Endothelial cell of umbilical vein (primary cell): Measurements from ENCODE around the gene MRPS27. TPM values are rescaled to one million over a fixed set of nuclear protein-coding genes. Genes with fewer than 3 reads are reported as not detected.

Source experiments
- BruUV-seq: library from RNA; stranded (reverse); fragments of 400-500 nt; replicated peaks from 2 replicates; lab custom pipeline; 2021; lab: Mats Ljungman, UMichigan
- CTCF ChIA-PET: fragments of 300-600, 350-600 bp; sonication (Branson Sonifier 250); formaldehyde crosslinking; loops from one replicate; lab custom pipeline; 2021; ENCODE audit warnings: antibody characterized with exemption, inconsistent platforms; lab: Charles Lee
- POLR2A ChIA-PET: fragments of 300-600, 350-600 bp; sonication (Branson Sonifier 250); formaldehyde crosslinking; loops from one replicate; lab custom pipeline; 2021; ENCODE audit warnings: antibody characterized with exemption, inconsistent platforms; lab: Charles Lee
- DNase-seq: peaks from one replicate; pipeline ENCODE4 v3.0.0-alpha.2; 2011; ENCODE audit warnings: low read depth, low spot score
- FAIRE-seq: peaks from 2 replicates; lab custom pipeline; 2011; peaks lifted over from hg19 to GRCh38; lab: Jason Lieb, UNC
- H2AFZ ChIP-seq: 2 replicates; pipeline ENCODE4 v1.6.0; 2012; ENCODE audit warnings: low read depth, low read length, control low read depth, inconsistent platforms
- H3K27ac ChIP-seq: 2 replicates; pipeline ENCODE4 v1.5.1; 2011; ENCODE audit warnings: low read depth, mild to moderate bottlenecking, control low read depth, low read length, moderate library complexity; ENCODE audit not compliant: insufficient read depth
- H3K27me3 ChIP-seq, 2 experiments: 2 replicates each; pipeline versions ENCODE4 v1.6.0 to v1.6.1; 2011; ENCODE audit warnings: low read length in 2 of 2, mixed read lengths in 1 of 2; ENCODE audit not compliant: control insufficient read depth in 2 of 2, insufficient read depth in 2 of 2
- H3K36me3 ChIP-seq, 2 experiments: 2 replicates in 1 of 2; 3 replicates in 1 of 2; pipeline ENCODE4 v1.5.1; 2011; ENCODE audit warnings: low read length in 2 of 2, mild to moderate bottlenecking in 1 of 2, moderate library complexity in 1 of 2; ENCODE audit not compliant: control insufficient read depth in 2 of 2, insufficient read depth in 2 of 2; ENCODE audit errors: extremely low read depth in 1 of 2
- H3K4me1 ChIP-seq: 3 replicates; pipeline ENCODE4 v1.5.1; 2011; ENCODE audit warnings: mild to moderate bottlenecking, low read length; ENCODE audit not compliant: control insufficient read depth, insufficient read depth; ENCODE audit errors: extremely low read depth
- H3K4me2 ChIP-seq: 2 replicates; pipeline ENCODE4 v1.6.1; 2011; ENCODE audit warnings: low read length, control low read depth, mixed read lengths; ENCODE audit not compliant: insufficient read depth
- H3K4me3 ChIP-seq, 3 experiments: fragments of 200-600 bp in 1 of 3; sonication (generic), shearing (Covaris generic) in 1 of 3; replicated peaks in 1 of 3; 2 replicates each; pipeline ENCODE4 v1.5.1; 2011 to 2016; ENCODE audit warnings: control low read depth in 3 of 3, low read length in 3 of 3, mild to moderate bottlenecking in 2 of 3, inconsistent platforms in 1 of 3, low read depth in 1 of 3, moderate library complexity in 1 of 3; ENCODE audit not compliant: insufficient read depth in 1 of 3
- H3K79me2 ChIP-seq: 2 replicates; pipeline ENCODE4 v1.6.0; 2012; ENCODE audit warnings: low read length, inconsistent platforms; ENCODE audit not compliant: control insufficient read depth, insufficient read depth
- H3K9ac ChIP-seq: replicated peaks from 2 replicates; pipeline ENCODE3; 2011; ENCODE audit warnings: low read length, control low read depth; ENCODE audit not compliant: insufficient read depth; ENCODE audit errors: extremely low read depth
- H3K9me1 ChIP-seq: replicated peaks from 3 replicates; pipeline ENCODE4 v1.6.0; 2011; ENCODE audit warnings: mild to moderate bottlenecking, low read length; ENCODE audit not compliant: control insufficient read depth, insufficient read depth; ENCODE audit errors: extremely low read depth
- H3K9me3 ChIP-seq: replicated peaks from 2 replicates; pipeline ENCODE4 v1.5.1; 2012; ENCODE audit warnings: low read length, inconsistent platforms; ENCODE audit not compliant: control insufficient read depth, insufficient read depth
- H4K20me1 ChIP-seq: replicated peaks from 2 replicates; pipeline ENCODE3; 2011; ENCODE audit warnings: mild to moderate bottlenecking, low read length; ENCODE audit not compliant: control insufficient read depth, insufficient read depth; ENCODE audit errors: extremely low read depth
- CTCF ChIP-seq, 2 donors: IDR thresholded peaks; 1 replicate in 1 of 2; 2 replicates in 1 of 2; pipeline ENCODE4 v1.5.1; 2011; ENCODE audit warnings: low read length in 2 of 2, mild to moderate bottlenecking in 2 of 2, moderate library complexity in 2 of 2, control low read depth in 1 of 2, inconsistent platforms in 1 of 2, low read depth in 1 of 2; ENCODE audit not compliant: insufficient read depth in 1 of 2; ENCODE audit errors: extremely low read depth in 1 of 2
- EZH2 ChIP-seq: IDR thresholded peaks from 2 replicates; pipeline ENCODE4 v1.6.1; 2012; ENCODE audit warnings: borderline replicate concordance, low read depth, mild to moderate bottlenecking, moderate library complexity, low read length, inconsistent platforms; ENCODE audit not compliant: severe bottlenecking
- FOS ChIP-seq: IDR thresholded peaks from 2 replicates; pipeline ENCODE4 v1.6.1; 2011; ENCODE audit warnings: mild to moderate bottlenecking, low read length, moderate library complexity, borderline replicate concordance; ENCODE audit not compliant: insufficient read depth
- GATA2 ChIP-seq: IDR thresholded peaks from 2 replicates; pipeline ENCODE4 v1.7.0; 2011; ENCODE audit warnings: low read depth, mild to moderate bottlenecking, moderate library complexity, mixed read lengths, low read length; ENCODE audit not compliant: insufficient read length, insufficient read depth
- JUN ChIP-seq: IDR thresholded peaks from 2 replicates; pipeline ENCODE4 v1.6.1; 2011; ENCODE audit warnings: borderline replicate concordance, low read depth; ENCODE audit not compliant: insufficient read length, insufficient read depth
- MAX ChIP-seq: IDR thresholded peaks from 2 replicates; pipeline ENCODE4 v1.6.1; 2011; ENCODE audit not compliant: insufficient read depth, insufficient read length
- MYC ChIP-seq: IDR thresholded peaks from one replicate; pipeline ENCODE4 v1.6.1; 2011; ENCODE audit warnings: mild to moderate bottlenecking, low read depth, low read length
- POLR2A ChIP-seq: IDR thresholded peaks from 2 replicates; pipeline ENCODE4 v1.6.1; 2012; ENCODE audit warnings: low read depth, mild to moderate bottlenecking, control low read depth, low read length
- POLR2AphosphoS5 ChIP-seq: IDR thresholded peaks from 2 replicates; pipeline ENCODE4 v1.6.1; 2012; ENCODE audit warnings: low read depth, mild to moderate bottlenecking, control low read depth, low read length, moderate library complexity; ENCODE audit not compliant: insufficient read depth
- dilution Hi-C: fragments of 300-500 bp; cut with MboI; formaldehyde crosslinking; loops from one replicate; pipeline ENCODE4 v1.15.0; 2019; ENCODE audit warnings: low sequenced_read_pairs; ENCODE audit not compliant: extremely low pct_ligation_motif_present
- intact Hi-C: fragments of 100-400 bp; cut with micrococcal nuclease; formaldehyde crosslinking; loops from one replicate; pipeline ENCODE4 v1.10.0; 2022
- polyA plus RNA-seq, 4 experiments: library from polyadenylated mRNA; depleted of rRNA in 3 of 4; stranded (reverse) in 3 of 4; unstranded in 1 of 4; fragments of >200 nt; gene quantifications; 2 replicates each; pipeline versions ENCODE4 v1.2.1 to v1.2.3, GENCODE V29; 2011 to 2012; ENCODE audit warnings: missing spikeins in 1 of 4
- total RNA-seq: library from RNA; stranded (reverse); gene quantifications from 2 replicates; pipeline ENCODE4 v1.2.3, GENCODE V29; 2021

Gene MRPS27
- total and polyA plus RNA-seq, 2 donors (not counting 3 experiments of a cell fraction or from before 2014, with no cell fraction given) = 56.0 to 67.1 TPM

- dilution Hi-C loops = no loop called here
Measured at GRCh38 chr5:72248410-72248981, 71.5 kb downstream of the MRPS27 start.

GRCh38 chr5:72246954-72247442, 73.0 kb downstream of the MRPS27 start:
- DNase-seq (peak; percentile 93), FAIRE-seq (peak; percentile 87)
- dilution Hi-C loops = no loop called here
- peak overlapping the region; percentile 88 for H3K27ac ChIP-seq
- POLR2A ChIA-PET = interaction anchor here (0.8 kb wide), 1 partner anchor 13 kb away, joined by 3 read pairs; no protein-coding TSS in a partner anchor
- H4K20me1 ChIP-seq = no peaks in the 10 kb centered on the region
- peak overlapping the region in 1 of 3 experiments; percentile 13 for H3K4me3 ChIP-seq
- H3K36me3 ChIP-seq = no peaks in the 10 kb centered on the region
- H3K9ac ChIP-seq = peak overlapping the region; percentile 56
- H3K4me2 ChIP-seq = peak overlapping the region; percentile 74
- intact Hi-C loops = loop anchor here (1.0 to 10.0 kb wide), 6 partner anchors 8 to 598 kb away; partner anchors contain the start of gene MAP1B
- BruUV-seq = no TSS peak
- peaks cover 64% of the 10 kb centered on the region for H3K4me1 ChIP-seq
- CTCF ChIA-PET = interaction anchor here (0.9 to 3.7 kb wide), 9 partner anchors 9 to 113 kb away, joined by 3 to 29 read pairs (median 7); no protein-coding TSS in a partner anchor
- no peaks in the 10 kb centered on the region for H3K9me3 ChIP-seq
- H3K79me2 ChIP-seq = peaks cover 18% of the 10 kb centered on the region
- H2AFZ ChIP-seq = no peak overlapping the region
- no peak for TF ChIP-seq CTCF (IDR thresholded peaks at IDR 0.05; ENCODE audit: extremely low read depth in 1 of 2, insufficient read depth in 1 of 2, low read depth in 1 of 2, low read length in 2 of 2)
- no peak for TF ChIP-seq MYC
- TF ChIP-seq JUN = peak; percentile 77
- TF ChIP-seq POLR2AphosphoS5 = peak; percentile 78
- no peak for TF ChIP-seq EZH2
- peak; percentile 49 for TF ChIP-seq POLR2A
- TF ChIP-seq FOS = peak; percentile 79
- TF ChIP-seq GATA2 = peak; percentile 84
- no peak for TF ChIP-seq MAX
- no peaks in the 10 kb centered on the region for H3K9me1 ChIP-seq
- H3K27me3 ChIP-seq = no peaks in the 10 kb centered on the region

More at GRCh38 chr5:72248410-72248981, 71.5 kb downstream of the MRPS27 start:
- Histone ChIP-seq H3K9me1 (no peaks in the 10 kb centered on the region), H2AFZ (no peak overlapping the region), H3K27ac (peak overlapping the region; percentile 88), H3K9ac (peak overlapping the region; percentile 63), H3K4me2 (peak overlapping the region; percentile 74), H3K4me1 (peaks cover 79% of the 10 kb centered on the region), H3K79me2 (peaks cover 12% of the 10 kb centered on the region), H3K36me3 (no peaks in the 10 kb centered on the region), H3K9me3 (no peaks in the 10 kb centered on the region), H3K4me3 (peak overlapping the region in 1 of 3 experiments; percentile 0), H3K27me3 (no peaks in the 10 kb centered on the region), H4K20me1 (no peaks in the 10 kb centered on the region)
- POLR2A ChIA-PET = interaction anchor here (0.6 to 1.1 kb wide), 5 partner anchors 15 to 62 kb away, joined by 3 to 5 read pairs (median 4); no protein-coding TSS in a partner anchor
- DNase-seq = peak; percentile 97
- intact Hi-C loops = loop anchor here (5.0 to 10.0 kb wide), 3 partner anchors 96 to 596 kb away; partner anchors contain the start of gene MAP1B
- no TSS peak for BruUV-seq
- CTCF ChIA-PET = interaction anchor here (0.7 to 3.7 kb wide), 16 partner anchors 9 to 465 kb away, joined by 3 to 19 read pairs (median 5); partner anchors contain the start of genes MRPS27 and PTCD2
- peak; percentile 85 for FAIRE-seq
- TF ChIP-seq GATA2 (peak; percentile 24), MAX (no peak), JUN (peak; percentile 93), FOS (peak; percentile 96), EZH2 (no peak), POLR2AphosphoS5 (peak; percentile 34)
